ENCODE results near the gene SP100. TPM values are rescaled to one million over a fixed set of nuclear protein-coding genes. Genes with fewer than 3 reads are reported as not detected.

SP100 gene
- total and polyA plus RNA-seq, 2 of the 8 experiments (the other 6 are each of a cell fraction or from before 2014, with no cell fraction given): 0.06 to 1.1 TPM

GRCh38 chr2:230570987-230571386 is 155.0 kb downstream of the SP100 start:
- Histone ChIP-seq H3K9ac (replicated peaks in 1 of 4; ENCODE audit: extremely low read depth in 1 of 4, low read depth in 3 of 4, low read length in 3 of 4) (no peak overlapping the region), H4K20me1 (replicated peaks in 1 of 2; ENCODE audit: control insufficient read depth in 1 of 2, insufficient read depth in 2 of 2, low read length in 2 of 2) (no peaks in the 10 kb centered on the region), H3K4me2 (ENCODE audit: insufficient read depth in 1 of 2, low read depth in 2 of 2, low read length in 2 of 2) (no peak overlapping the region), H2AK5ac (ENCODE audit: low read depth, low read length) (no peak overlapping the region), H3K9me3 (ENCODE audit: insufficient read depth in 2 of 2, low read depth in 1 of 2, low read length in 1 of 2) (peaks cover 12 to 21% of the 10 kb centered on the region in 2 experiments; a peak in 3 of 4 replicates), H2BK20ac (ENCODE audit: low read length) (no peak overlapping the region), H2BK5ac (ENCODE audit: low read depth, low read length) (no peak overlapping the region), H3K79me2 (ENCODE audit: control insufficient read depth in 1 of 2, insufficient read depth in 2 of 2, low read length in 2 of 2) (no peaks in the 10 kb centered on the region), H4K8ac (ENCODE audit: extremely low read depth, insufficient read depth, low read length) (no peak overlapping the region), H3K56ac (replicated peaks; ENCODE audit: insufficient read length, low read depth, low read length) (no peak overlapping the region), H3K36me3 (ENCODE audit: control insufficient read depth in 2 of 4, insufficient read depth in 4 of 4, low read length in 3 of 4) (no peaks in the 10 kb centered on the region), H3K27ac (ENCODE audit: low read depth, low read length) (no peak overlapping the region), H3K14ac (ENCODE audit: insufficient read length) (no peak overlapping the region), H3K18ac (ENCODE audit: extremely low read depth, low read length) (no peak overlapping the region), H3K23ac (ENCODE audit: insufficient read length) (no peak overlapping the region), H4K5ac (ENCODE audit: insufficient read length, low read depth, low read length) (no peak overlapping the region), H2BK15ac (ENCODE audit: low read length) (no peak overlapping the region), H3K4me1 (replicated peaks in 1 of 4; ENCODE audit: control insufficient read depth in 3 of 4, insufficient read depth in 4 of 4, low read length in 3 of 4) (no peaks in the 10 kb centered on the region), H2AFZ (ENCODE audit: low read length) (no peak overlapping the region), H3K27me3 (replicated peaks in 1 of 4; ENCODE audit: control insufficient read depth in 3 of 4, extremely low read depth in 1 of 4, insufficient read depth in 3 of 4, low read length in 3 of 4) (no peaks in the 10 kb centered on the region), H3K79me1 (ENCODE audit: low read depth, low read length) (no peaks in the 10 kb centered on the region), H3K23me2 (ENCODE audit: low read depth, low read length) (no peaks in the 10 kb centered on the region), H3K4me3 (ENCODE audit: extremely low read depth in 1 of 4, insufficient read depth in 2 of 4, low read depth in 3 of 4, low read length in 4 of 4) (no peak overlapping the region), H4K91ac (replicated peaks; ENCODE audit: insufficient read length, low read length) (no peak overlapping the region), H2BK12ac (ENCODE audit: low read depth, low read length) (no peak overlapping the region), H3K4ac (replicated peaks; ENCODE audit: insufficient read length, low read depth, low read length) (no peak overlapping the region), H2BK120ac (replicated peaks; ENCODE audit: low read depth, low read length) (no peak overlapping the region)
- no peak for FAIRE-seq
- WGBS, 2 experiments (ENCODE audit: extremely low coverage in 1 of 2, insufficient coverage in 1 of 2, insufficient read length in 1 of 2, insufficient replicate concordance in 2 of 2, low coverage in 1 of 2, low lambda C conversion rate in 2 of 2, missing lambda C conversion rate in 1 of 2): 88% methylated on average over 1 of the region's 1 CpG; no CpG with 5 or more reads in 1 of the 2 experiments
- no peak for DNase-seq (ENCODE audit: low read depth in 1 of 2, low spot score in 2 of 2)
- POLR2A ChIA-PET (ENCODE audit: partially characterized antibody): no interaction called here
- CTCF ChIA-PET (ENCODE audit: partially characterized antibody): interaction anchor here (0.7 kb wide), 1 partner anchor 13 kb away, joined by 3 read pairs; no protein-coding TSS in a partner anchor
- no peak for TF ChIP-seq JUND (IDR thresholded peaks at IDR 0.05; ENCODE audit: low read length)
- TF ChIP-seq CTCF (IDR thresholded peaks at IDR 0.05; ENCODE audit: control extremely low read depth in 1 of 3, insufficient read depth in 1 of 3, low read depth in 1 of 3, low read length in 3 of 3): no peak
- TF ChIP-seq POLR2A (IDR thresholded peaks at IDR 0.05; ENCODE audit: control extremely low read depth in 1 of 2, low read depth in 2 of 2, low read length in 2 of 2): no peak
- no peak for TF ChIP-seq JUN (IDR thresholded peaks at IDR 0.05; ENCODE audit: low read depth, low read length)
- TF ChIP-seq CBX5 (IDR thresholded peaks at IDR 0.05; ENCODE audit: low read depth, low read length): no peak
- no peak for TF ChIP-seq SIN3A (conservative IDR thresholded peaks at IDR 0.05 in 1 of 2, IDR thresholded peaks at IDR 0.05 in 1 of 2; ENCODE audit: low read depth in 1 of 2, low read length in 2 of 2)
- TF ChIP-seq, protein P1, sequence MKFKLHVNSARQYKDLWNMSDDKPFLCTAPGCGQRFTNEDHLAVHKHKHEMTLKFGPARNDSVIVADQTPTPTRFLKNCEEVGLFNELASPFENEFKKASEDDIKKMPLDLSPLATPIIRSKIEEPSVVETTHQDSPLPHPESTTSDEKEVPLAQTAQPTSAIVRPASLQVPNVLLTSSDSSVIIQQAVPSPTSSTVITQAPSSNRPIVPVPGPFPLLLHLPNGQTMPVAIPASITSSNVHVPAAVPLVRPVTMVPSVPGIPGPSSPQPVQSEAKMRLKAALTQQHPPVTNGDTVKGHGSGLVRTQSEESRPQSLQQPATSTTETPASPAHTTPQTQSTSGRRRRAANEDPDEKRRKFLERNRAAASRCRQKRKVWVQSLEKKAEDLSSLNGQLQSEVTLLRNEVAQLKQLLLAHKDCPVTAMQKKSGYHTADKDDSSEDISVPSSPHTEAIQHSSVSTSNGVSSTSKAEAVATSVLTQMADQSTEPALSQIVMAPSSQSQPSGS (IDR thresholded peaks at IDR 0.05; ENCODE audit: low read length): no peak
- no peak for TF ChIP-seq BRCA1 (IDR thresholded peaks at IDR 0.05; ENCODE audit: low read depth, low read length)
- TF ChIP-seq SAP30 (IDR thresholded peaks at IDR 0.05; ENCODE audit: insufficient read depth, insufficient replicate concordance, low read length): no peak
- TF ChIP-seq CTBP2 (IDR thresholded peaks at IDR 0.05; ENCODE audit: borderline replicate concordance, insufficient read depth, insufficient read length, low read length): no peak
